HEK293 (cell line): ENCODE measurements around the gene TPRN.

Experiments used
- CTCF ChIA-PET: fragments of 350-600 bp; formaldehyde crosslinking; extraction: SDS; loops from one replicate; lab custom pipeline; 2021; ENCODE audit warnings: antibody characterized with exemption; lab: Yijun Ruan, JAX
- POLR2A ChIA-PET: fragments of 300-600 bp; formaldehyde crosslinking; extraction: SDS; loops from one replicate; lab custom pipeline; 2020; ENCODE audit warnings: antibody characterized with exemption, inconsistent platforms; lab: Yijun Ruan, JAX
- H3K27ac ChIP-seq: fragments of 200-500 bp; sonication (Bioruptor generic); 2 replicates; pipeline ENCODE4 v1.5.1; 2014; ENCODE audit warnings: low read depth, low read length, control low read depth, inconsistent platforms; ENCODE audit errors: extremely low read depth
- H3K36me3 ChIP-seq, 2 experiments: fragments of 200-500 bp in 1 of 2; sonication (Bioruptor generic) in 1 of 2; 1 replicate in 1 of 2; 2 replicates in 1 of 2; pipeline ENCODE4 v1.5.1; 2014 to 2017; ENCODE audit warnings: inconsistent platforms in 2 of 2, low read length in 2 of 2; ENCODE audit not compliant: control insufficient read depth in 2 of 2, insufficient read depth in 1 of 2
- H3K4me1 ChIP-seq: fragments of 200-500 bp; sonication (Bioruptor generic); 2 replicates; pipeline ENCODE4 v1.5.1; 2014; ENCODE audit warnings: mild to moderate bottlenecking, low read length, inconsistent platforms; ENCODE audit not compliant: control insufficient read depth, insufficient read depth
- H3K4me3 ChIP-seq: 2 replicates; pipeline ENCODE4 v1.5.1; 2011; ENCODE audit warnings: low read depth, mild to moderate bottlenecking, control low read depth, low read length, moderate library complexity
- H3K9me3 ChIP-seq: fragments of 200-500 bp; sonication (Bioruptor generic); 2 replicates; pipeline ENCODE4 v1.5.1; 2014; ENCODE audit warnings: low read depth, low read length, inconsistent platforms; ENCODE audit not compliant: control insufficient read depth, insufficient read depth
- FEZF1 ChIP-seq: fragments of 450-650 bp; formaldehyde crosslinking; IDR thresholded peaks from 2 replicates; pipeline ENCODE4 v1.5.1; 2016; ENCODE audit warnings: missing biosample characterization, missing genetic modification characterization
- GLIS1 ChIP-seq: fragments of 450-650 bp; formaldehyde crosslinking; IDR thresholded peaks from 2 replicates; pipeline ENCODE4 v1.5.1; 2016; ENCODE audit warnings: missing biosample characterization, missing genetic modification characterization
- HOXD13 ChIP-seq: sonication (generic); formaldehyde crosslinking; IDR thresholded peaks from 2 replicates; pipeline ENCODE4 v1.8.0; 2022; ENCODE audit warnings: missing genetic modification reagents, borderline replicate concordance
- KLF1 ChIP-seq: fragments of 450-650 bp; formaldehyde crosslinking; IDR thresholded peaks from 2 replicates; pipeline ENCODE4 v1.5.1; 2016; ENCODE audit warnings: missing biosample characterization, missing genetic modification characterization
- REST ChIP-seq: fragments of 450-650 bp; formaldehyde crosslinking; IDR thresholded peaks from 2 replicates; pipeline ENCODE4 v1.5.1; 2016; ENCODE audit warnings: missing biosample characterization, missing genetic modification characterization
- SCRT1 ChIP-seq: fragments of 450-650 bp; formaldehyde crosslinking; IDR thresholded peaks from 2 replicates; pipeline ENCODE4 v1.5.1; 2016; ENCODE audit warnings: missing biosample characterization, missing genetic modification characterization, borderline replicate concordance
- SETDB1 ChIP-seq: IDR thresholded peaks from one replicate; pipeline ENCODE4 v1.6.1; 2017; ENCODE audit warnings: mild to moderate bottlenecking, low read length, moderate library complexity, mixed read lengths; ENCODE audit not compliant: insufficient read length
- SP2 ChIP-seq: fragments of 450-650 bp; formaldehyde crosslinking; IDR thresholded peaks from 2 replicates; pipeline ENCODE4 v1.5.1; 2016; ENCODE audit warnings: missing biosample characterization, missing genetic modification characterization
- YY1 ChIP-seq: fragments of 450-650 bp; formaldehyde crosslinking; IDR thresholded peaks from 2 replicates; pipeline ENCODE4 v1.5.1; 2018; ENCODE audit warnings: missing biosample characterization, missing genetic modification characterization
- ZBTB21 ChIP-seq: fragments of 450-650 bp; formaldehyde crosslinking; IDR thresholded peaks from 2 replicates; pipeline ENCODE4 v1.5.1; 2017; ENCODE audit warnings: missing biosample characterization, missing genetic modification characterization
- ZFHX2 ChIP-seq: fragments of 450-650 bp; formaldehyde crosslinking; conservative IDR thresholded peaks from 2 replicates; pipeline ENCODE4 v1.5.1; 2016; ENCODE audit warnings: missing biosample characterization, missing genetic modification characterization
- ZNF132 ChIP-seq: fragments of 450-650 bp; formaldehyde crosslinking; IDR thresholded peaks from 2 replicates; pipeline ENCODE4 v1.5.1; 2017; ENCODE audit warnings: missing biosample characterization, missing genetic modification characterization, borderline replicate concordance
- ZNF26 ChIP-seq: fragments of 450-650 bp; formaldehyde crosslinking; IDR thresholded peaks from 2 replicates; pipeline ENCODE4 v1.5.1; 2016; ENCODE audit warnings: missing biosample characterization, missing genetic modification characterization
- ZNF426 ChIP-seq: fragments of 450-650 bp; formaldehyde crosslinking; IDR thresholded peaks from 2 replicates; pipeline ENCODE4 v1.5.1; 2017; ENCODE audit warnings: missing biosample characterization, missing genetic modification characterization, mild to moderate bottlenecking, inconsistent platforms, moderate library complexity
- ZNF449 ChIP-seq: fragments of 450-650 bp; formaldehyde crosslinking; IDR thresholded peaks from 2 replicates; pipeline ENCODE4 v1.5.1; 2017; ENCODE audit warnings: missing biosample characterization, mild to moderate bottlenecking, missing genetic modification characterization, moderate library complexity
- ZNF555 ChIP-seq: fragments of 450-650 bp; formaldehyde crosslinking; conservative IDR thresholded peaks from 2 replicates; pipeline ENCODE4 v1.5.1; 2017; ENCODE audit warnings: missing biosample characterization, mild to moderate bottlenecking, missing genetic modification characterization, inconsistent platforms
- ZNF623 ChIP-seq: fragments of 450-650 bp; formaldehyde crosslinking; IDR thresholded peaks from 2 replicates; pipeline ENCODE4 v1.5.1; 2016; ENCODE audit warnings: missing biosample characterization, missing genetic modification characterization
- ZNF639 ChIP-seq: fragments of 450-650 bp; formaldehyde crosslinking; IDR thresholded peaks from 2 replicates; pipeline ENCODE4 v1.5.1; 2016; ENCODE audit warnings: missing biosample characterization, missing genetic modification characterization
- ZNF701 ChIP-seq: fragments of 450-650 bp; formaldehyde crosslinking; IDR thresholded peaks from 2 replicates; pipeline ENCODE4 v1.5.1; 2016; ENCODE audit warnings: missing biosample characterization, missing genetic modification characterization
- ZNF777 ChIP-seq: fragments of 450-650 bp; formaldehyde crosslinking; IDR thresholded peaks from 2 replicates; pipeline ENCODE4 v1.5.1; 2017; ENCODE audit warnings: missing biosample characterization, missing genetic modification characterization, borderline replicate concordance
- ZNF791 ChIP-seq: fragments of 450-650 bp; formaldehyde crosslinking; IDR thresholded peaks from 2 replicates; pipeline ENCODE4 v1.5.1; 2016; ENCODE audit warnings: missing biosample characterization, missing genetic modification characterization
- ZSCAN16 ChIP-seq: fragments of 450-650 bp; formaldehyde crosslinking; IDR thresholded peaks from 2 replicates; pipeline ENCODE4 v1.5.1; 2016; ENCODE audit warnings: missing biosample characterization, missing genetic modification characterization
- ZSCAN5A ChIP-seq: fragments of 450-650 bp; formaldehyde crosslinking; IDR thresholded peaks from 2 replicates; pipeline ENCODE4 v1.5.1; 2016; ENCODE audit warnings: missing biosample characterization, missing genetic modification characterization

TPRN gene

GRCh38 chr9:137198051-137198901, 2.3 kb downstream of the TPRN start (continued):
- TF ChIP-seq ZSCAN16 (no peak), ZFHX2 (tag by site-specific recombination) (no peak)

GRCh38 chr9:137195525-137196220, 4.9 kb downstream of the TPRN start:
- H3K4me3 ChIP-seq, result no peak overlapping the region
- H3K27ac ChIP-seq, result no peak overlapping the region
- CTCF ChIA-PET, result interaction anchor here (0.6 to 1.9 kb wide), 11 partner anchors 11 to 441 kb away, joined by 3 to 10 read pairs (median 3); partner anchors contain the start of gene RNF224
- H3K4me1 ChIP-seq, result peaks cover 5% of the 10 kb centered on the region; the same call in 1 of the 2 replicates
- peaks cover 0 to 20% of the 10 kb centered on the region in 2 experiments; a peak in 1 of 3 replicates for H3K36me3 ChIP-seq
- no peaks in the 10 kb centered on the region for H3K9me3 ChIP-seq
- POLR2A ChIA-PET, result interaction anchor here (0.6 to 3.1 kb wide), 7 partner anchors 21 to 66 kb away, joined by 3 to 18 read pairs (median 4); partner anchors contain the start of gene TUBB4B
- no peak; the same call in 1 of the 2 replicates for TF ChIP-seq KLF1 (tag by site-specific recombination)
- no peak for TF ChIP-seq REST (tag by site-specific recombination)
- no peak; the same call in 1 of the 2 replicates for TF ChIP-seq ZFHX2 (tag by site-specific recombination)
- no peak for TF ChIP-seq ZNF132 (tag by site-specific recombination)
- no peak for TF ChIP-seq ZNF791 (tag by site-specific recombination)
- TF ChIP-seq ZBTB21 (tag by site-specific recombination), result no peak
- no peak for TF ChIP-seq HOXD13 (CRISPR knock-in tag)
- TF ChIP-seq ZNF777 (tag by site-specific recombination), result no peak
- TF ChIP-seq ZSCAN5A (tag by site-specific recombination), result no peak
- TF ChIP-seq ZNF701 (tag by site-specific recombination), result no peak
- TF ChIP-seq ZNF623 (tag by site-specific recombination), result no peak
- TF ChIP-seq ZNF26, result no peak
- TF ChIP-seq ZNF449, result no peak
- TF ChIP-seq SCRT1, result 0 out of 2 replicates have a peak, but pooled peaks have one; percentile 22
- no peak for TF ChIP-seq FEZF1
- no peak for TF ChIP-seq SP2 (tag by site-specific recombination)
- no peak for TF ChIP-seq ZNF555 (tag by site-specific recombination)
- TF ChIP-seq SETDB1, result no peak
- no peak for TF ChIP-seq YY1 (tag by site-specific recombination)
- TF ChIP-seq ZNF426 (tag by site-specific recombination), result no peak
- no peak for TF ChIP-seq ZNF639
- peak; percentile 45 for TF ChIP-seq GLIS1 (tag by site-specific recombination)
